Measurements from ENCODE around the gene C1QL2. TPM values are rescaled to one million over a fixed set of nuclear protein-coding genes. Genes with fewer than 3 reads are reported as not detected.
A peak's percentile ranks its signal among the peaks of the same experiment; 100 is the strongest.

Gene C1QL2
- total RNA-seq, 2 donors from 2014 or later, result not detected

DNA sequence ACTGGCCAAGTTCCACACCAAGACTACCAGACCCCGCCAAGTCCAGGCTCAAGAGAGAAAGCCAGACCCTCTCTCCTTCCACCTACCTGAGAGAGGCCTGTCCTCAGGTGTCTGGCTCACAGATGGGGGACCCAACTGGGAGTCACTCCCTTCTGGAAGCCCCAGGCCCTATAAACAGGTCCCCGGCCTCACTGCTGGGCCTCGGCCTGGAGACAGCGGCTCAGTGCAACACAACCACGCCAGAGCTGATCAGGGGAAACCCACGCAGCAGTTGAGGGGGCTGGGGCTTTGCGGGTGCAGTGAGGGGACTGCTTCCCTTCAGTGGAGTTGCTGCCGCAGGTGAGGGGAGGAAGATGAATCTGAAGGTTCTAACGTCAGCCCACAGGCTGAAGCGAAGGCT, 22.8 kb upstream of the C1QL2 start:
- no peak for ATAC-seq
- intact Hi-C loops (cut with DNase I, micrococcal nuclease), result no loop called here
- no peak for DNase-seq

DNA sequence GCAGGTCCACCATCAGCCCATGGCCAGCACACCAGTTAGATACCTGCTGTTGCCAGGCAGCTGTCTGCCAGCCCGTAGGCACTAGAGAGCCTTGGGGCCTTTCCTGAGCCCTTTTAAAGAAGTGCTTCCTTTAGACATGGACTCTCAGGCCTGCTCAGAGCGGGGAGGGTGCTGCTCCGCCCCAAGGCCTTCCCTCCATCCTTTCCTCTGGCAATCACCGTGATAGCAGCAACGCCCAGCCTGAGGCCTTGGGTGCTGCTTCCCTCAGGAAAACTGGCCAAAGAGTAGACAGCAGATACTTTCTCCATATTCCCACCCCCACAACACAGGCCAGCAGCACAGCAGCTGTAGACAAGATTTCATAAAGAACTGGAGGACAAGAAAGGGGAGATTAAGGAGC, 22.3 kb upstream of the C1QL2 start:
- intact Hi-C loops (cut with DNase I, micrococcal nuclease), result no loop called here
- DNase-seq (no peak), ATAC-seq (peak; percentile 32)

DNA sequence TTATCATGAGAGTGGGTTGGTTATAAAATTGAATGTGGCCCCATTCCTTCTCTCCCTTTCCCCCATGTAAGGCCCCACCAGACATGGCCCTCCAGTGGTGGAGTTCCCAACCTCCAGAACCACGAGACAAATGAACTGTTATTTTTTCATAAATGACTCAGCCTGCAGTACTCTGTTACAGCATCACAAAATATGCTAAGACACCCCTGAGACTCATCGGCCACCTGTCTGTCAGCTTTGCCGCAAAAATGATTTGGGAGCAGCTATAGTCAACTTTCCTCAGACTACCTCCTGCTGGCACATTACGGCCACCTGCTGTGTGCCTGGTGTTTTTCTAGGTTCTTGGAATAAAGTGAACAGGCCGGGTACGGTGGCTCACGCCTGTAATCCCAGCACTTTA, 21.4 kb upstream of the C1QL2 start:
- DNase-seq, result no peak

DNA sequence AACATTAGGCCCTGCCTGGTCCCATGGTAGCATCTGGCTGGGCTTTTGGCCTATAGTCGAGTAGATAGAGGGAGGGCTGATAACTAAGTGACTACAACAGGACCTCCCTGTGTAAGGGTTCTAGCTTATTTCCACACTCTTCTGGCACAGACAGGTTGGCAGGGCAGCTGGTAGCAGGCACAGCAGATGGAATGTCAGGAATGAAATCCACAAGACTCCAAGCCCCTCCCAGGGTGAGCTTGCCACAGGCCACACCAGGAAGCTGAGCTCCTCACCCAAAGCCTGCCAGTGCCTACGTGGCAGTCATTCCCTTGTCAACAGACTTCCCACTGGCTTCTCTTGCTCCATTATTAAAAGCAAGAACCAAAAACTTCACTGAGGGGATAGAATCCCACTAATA, 20.7 kb upstream of the C1QL2 start:
- intact Hi-C loops (cut with DNase I, micrococcal nuclease), result no loop called here
- DNase-seq (no peak), ATAC-seq (no peak)

More for the DNA sequence above, 21.4 kb upstream of the C1QL2 start:
- ATAC-seq, result no peak
- intact Hi-C loops (cut with DNase I, micrococcal nuclease), result no loop called here

DNA sequence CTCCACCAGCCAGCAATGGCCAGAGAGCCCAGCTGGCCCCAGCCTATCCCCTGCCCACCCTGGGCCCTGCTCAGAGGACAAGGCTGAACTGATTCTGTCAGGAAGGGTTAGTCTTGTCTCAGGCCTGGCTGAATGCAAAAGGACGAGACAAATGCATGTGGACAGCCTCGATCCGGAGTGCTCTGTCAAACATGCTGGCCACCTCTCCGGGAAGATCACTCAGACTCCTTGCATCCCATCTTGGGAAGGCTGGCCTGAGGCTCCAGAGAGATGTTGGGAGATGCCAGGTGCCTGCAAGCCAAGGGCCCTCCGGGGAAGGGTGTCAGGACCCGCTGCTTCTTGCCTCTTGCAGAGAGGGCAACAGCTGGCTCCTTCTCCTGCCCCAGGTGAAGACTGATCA, 20.2 kb upstream of the C1QL2 start:
- intact Hi-C loops (cut with DNase I, micrococcal nuclease), result no loop called here
- DNase-seq (no peak), ATAC-seq (no peak)

DNA sequence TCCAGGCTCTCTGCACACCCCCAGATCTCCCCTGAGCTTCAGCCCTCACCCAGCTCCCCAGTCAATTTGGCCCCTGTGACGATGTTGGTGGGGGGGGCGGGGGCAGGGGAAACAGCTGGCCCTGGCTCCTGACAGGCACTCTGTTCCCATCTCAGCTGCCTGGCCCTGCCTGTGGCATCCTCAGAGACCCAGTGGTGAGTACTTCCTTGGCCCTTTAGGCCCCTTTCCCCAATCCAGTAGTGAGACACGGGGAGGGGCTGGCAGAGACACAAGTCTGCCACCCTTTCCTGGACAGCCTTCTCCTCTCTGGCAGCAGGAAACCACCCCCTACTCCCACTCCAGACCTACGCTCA, 19.3 kb upstream of the C1QL2 start:
- intact Hi-C loops (cut with DNase I, micrococcal nuclease), result no loop called here
- DNase-seq (no peak), ATAC-seq (no peak)

DNA sequence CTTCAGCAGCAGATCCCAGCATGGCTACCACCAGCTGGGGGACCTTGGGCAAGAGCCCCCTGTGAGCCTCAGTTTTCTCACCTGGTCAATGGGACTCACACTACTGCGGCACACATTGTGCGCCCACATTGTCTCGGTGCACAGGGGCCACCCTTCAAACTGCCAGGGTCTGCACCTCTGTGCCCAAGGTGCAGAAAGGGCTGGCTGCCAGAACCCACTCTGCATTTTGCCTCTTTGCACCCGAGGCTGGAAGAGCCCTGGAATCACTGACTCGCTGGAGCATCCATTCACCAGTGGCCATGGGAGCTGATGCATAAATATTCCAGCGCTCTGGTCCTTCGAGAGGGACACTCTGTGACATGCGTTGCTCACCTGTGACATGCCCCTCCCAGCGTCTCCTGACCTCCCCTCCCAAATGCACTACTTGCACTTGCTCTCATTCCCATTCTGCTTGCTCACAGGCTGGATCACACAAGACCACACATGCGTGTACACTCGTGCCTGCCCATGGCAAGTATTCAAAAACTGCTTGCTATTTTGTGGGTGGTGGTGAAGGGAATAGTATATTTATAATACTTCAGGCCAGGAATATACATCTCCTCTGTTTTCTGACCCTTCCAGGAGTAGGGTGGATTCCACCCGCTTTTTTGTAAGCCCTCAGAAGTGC, 18.8 kb upstream of the C1QL2 start:
- ATAC-seq (no peak), DNase-seq (no peak)
- intact Hi-C loops (cut with DNase I, micrococcal nuclease), result no loop called here

DNA sequence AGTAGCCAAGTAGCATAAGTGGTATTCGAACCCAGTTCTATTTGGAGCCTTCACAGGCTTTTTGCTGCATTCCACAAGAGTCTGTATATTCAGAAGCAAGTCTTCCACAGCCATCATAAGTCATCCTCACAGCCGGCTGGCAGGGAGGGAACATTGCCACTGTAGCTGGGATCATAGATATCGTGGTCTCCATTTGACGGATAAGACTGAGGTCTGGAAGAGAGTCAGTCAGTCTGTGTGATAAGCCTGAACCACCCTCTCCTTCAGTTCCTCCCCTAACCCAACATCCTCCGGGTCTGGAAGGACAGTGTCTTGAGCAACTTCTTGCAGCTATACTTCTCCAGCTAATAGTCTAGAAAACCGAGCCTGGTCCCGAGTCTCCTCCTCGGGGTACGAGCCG, 17.0 kb upstream of the C1QL2 start:
- intact Hi-C loops (cut with DNase I, micrococcal nuclease), result no loop called here
- ATAC-seq (no peak), DNase-seq (no peak)

DNA sequence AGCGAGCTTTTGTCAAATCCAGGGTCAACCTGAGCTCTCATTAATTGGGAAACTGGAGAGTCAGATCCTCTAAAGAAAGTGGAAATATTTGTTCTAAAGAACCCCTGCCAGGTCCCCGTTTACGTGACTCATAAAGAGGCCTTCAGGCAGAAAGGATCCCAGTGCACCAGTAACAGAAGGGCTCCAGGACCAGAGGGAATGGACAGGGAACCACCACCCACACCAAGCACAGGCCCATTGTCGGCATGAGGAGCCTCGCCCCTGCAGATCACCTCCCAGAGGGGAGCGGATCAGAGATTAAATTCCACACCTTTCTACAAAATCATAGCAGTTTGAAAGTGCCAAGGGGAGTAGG, 16.4 kb upstream of the C1QL2 start:
- DNase-seq (no peak), ATAC-seq (no peak)
- intact Hi-C loops (cut with DNase I, micrococcal nuclease), result no loop called here

DNA sequence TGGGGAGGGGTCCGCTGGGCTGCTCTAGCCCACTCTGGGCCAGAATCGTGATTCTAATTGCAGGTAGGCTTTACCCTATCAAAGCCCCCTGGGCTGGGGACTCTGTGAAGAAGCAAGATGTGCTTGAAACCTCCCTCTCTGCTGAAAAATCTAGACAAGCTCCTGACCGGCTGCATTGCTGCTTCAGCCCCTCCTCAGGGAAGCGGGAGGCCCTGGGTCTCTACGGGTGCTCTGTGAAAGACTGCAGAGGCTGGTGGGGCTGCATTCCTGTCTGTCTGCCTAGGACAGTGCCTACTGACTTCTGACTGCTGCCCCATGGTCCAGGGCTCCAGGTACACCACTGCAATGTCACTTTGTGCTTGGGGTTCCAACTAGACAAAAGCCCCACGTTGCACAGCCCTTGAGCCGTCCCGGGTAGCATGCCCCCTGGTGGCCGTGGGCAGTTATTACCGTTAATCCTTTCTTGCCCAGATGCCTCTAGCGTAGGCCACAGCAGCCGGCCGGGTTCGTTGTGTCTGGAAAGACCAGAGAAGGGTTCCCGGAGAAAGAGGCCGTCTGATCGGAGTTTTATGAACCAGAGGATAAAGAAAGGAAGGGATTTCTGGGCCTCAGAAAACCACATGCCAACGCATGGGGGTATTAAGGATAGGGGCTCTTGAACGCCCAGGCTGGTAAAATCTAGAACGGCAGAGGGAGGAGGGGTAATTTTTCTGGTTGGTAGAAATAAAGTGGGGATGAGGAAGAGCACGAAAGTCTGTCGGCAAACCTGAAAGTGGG, 15.9 kb upstream of the C1QL2 start:
- peak in 1 of 2 donors; percentile 46 for DNase-seq
- ATAC-seq, result peak; percentile 62
- intact Hi-C loops (cut with DNase I, micrococcal nuclease), result no loop called here

DNA sequence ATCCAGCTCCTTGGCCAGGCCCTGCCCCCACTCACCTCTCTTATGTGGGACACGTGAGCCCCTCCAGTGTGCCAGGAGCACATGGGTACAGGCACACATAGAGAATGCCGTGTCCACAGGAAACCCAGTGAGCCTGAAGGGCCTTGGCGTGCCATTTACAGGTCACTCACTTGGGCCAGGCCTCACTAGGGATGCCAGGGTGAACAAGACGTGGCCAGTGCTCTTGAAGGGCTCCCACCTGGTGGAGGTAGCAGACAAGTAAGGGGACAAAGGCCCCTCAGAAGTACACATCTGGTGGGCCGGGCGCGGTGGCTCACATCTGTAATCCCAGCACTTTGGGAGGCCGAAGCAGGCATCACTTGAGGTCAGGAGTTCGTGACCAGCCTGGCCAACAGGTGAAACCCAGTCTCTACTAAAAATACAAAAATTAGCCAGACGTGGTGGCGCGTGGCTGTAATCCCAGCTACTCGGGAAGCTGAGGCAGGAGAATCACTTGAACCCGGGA, 15.1 kb upstream of the C1QL2 start:
- DNase-seq (no peak), ATAC-seq (no peak)
- intact Hi-C loops (cut with DNase I, micrococcal nuclease), result no loop called here

DNA sequence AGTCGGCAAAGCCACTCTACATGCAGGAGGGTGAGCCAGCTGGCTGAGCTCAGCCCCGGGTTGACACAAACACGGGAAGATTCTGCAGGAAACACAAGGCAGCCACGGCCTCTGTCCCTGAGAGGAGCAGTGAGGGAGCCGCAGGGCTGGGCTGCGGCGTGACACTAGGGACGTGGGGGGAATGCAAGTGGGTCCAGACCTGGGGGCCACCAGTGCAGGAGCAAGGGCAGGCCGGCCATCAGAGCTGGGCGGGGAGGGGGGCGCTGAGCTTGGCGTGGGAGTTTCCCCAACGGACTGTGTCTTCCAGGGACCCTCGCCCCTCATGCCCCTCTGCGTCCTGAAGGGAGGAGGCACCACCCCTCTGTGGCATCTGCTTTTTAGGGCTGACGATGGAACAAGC, 12.0 kb upstream of the C1QL2 start:
- intact Hi-C loops (cut with DNase I, micrococcal nuclease), result no loop called here
- DNase-seq, result no peak
- no peak for ATAC-seq

DNA sequence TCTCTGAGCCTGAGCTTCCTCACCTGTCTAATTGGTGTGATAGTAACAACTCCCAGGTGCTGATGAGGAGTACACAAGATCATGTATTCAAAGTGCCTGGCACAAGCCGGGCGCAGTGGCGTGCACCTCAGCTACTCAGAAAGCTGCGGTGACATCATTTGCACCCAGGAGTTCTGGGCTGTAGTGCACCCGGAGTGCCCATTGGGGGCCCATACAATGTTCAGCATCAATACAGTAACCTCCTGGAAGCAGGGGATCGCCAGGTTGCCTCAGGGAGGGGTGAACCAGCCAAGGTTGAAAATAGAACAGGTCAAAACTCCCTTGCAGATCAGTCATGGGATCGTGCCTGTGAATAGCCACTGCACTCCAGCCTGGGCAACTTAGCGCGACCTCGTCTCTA, 11.2 kb upstream of the C1QL2 start:
- intact Hi-C loops (cut with DNase I, micrococcal nuclease), result no loop called here
- no peak for ATAC-seq
- no peak for DNase-seq

DNA sequence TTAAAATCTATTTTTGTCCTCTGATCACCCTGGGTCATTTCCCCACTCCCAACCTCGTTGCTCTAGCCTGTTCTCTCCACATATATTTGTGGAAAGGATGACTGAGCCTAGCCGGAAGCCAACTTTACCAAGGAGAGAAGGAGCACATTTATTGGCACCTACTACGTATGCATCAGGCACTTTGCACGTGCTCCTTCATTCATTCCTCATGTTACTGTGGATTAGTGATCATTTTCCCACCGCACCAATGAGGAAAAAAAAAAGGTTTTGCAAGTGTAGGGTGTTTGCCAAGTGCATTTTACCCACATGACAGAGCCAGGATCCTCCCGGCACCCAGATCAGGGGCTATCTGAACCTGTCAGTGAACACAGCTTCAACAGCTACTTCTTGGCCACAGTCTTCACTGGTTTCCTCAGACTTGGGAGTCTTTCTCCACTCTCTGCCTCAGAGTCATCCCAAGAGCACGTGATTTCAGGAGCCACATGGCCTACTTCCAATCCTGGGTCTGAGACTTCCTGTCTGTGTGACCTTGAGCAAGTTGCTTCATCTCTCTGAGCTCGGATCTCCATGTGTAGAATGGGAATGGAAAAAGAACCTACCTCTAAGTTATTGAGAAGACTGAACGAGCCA, 1.9 kb upstream of the C1QL2 start:
- DNase-seq (no peak), ATAC-seq (no peak)
- intact Hi-C loops (cut with DNase I, micrococcal nuclease), result no loop called here

DNA sequence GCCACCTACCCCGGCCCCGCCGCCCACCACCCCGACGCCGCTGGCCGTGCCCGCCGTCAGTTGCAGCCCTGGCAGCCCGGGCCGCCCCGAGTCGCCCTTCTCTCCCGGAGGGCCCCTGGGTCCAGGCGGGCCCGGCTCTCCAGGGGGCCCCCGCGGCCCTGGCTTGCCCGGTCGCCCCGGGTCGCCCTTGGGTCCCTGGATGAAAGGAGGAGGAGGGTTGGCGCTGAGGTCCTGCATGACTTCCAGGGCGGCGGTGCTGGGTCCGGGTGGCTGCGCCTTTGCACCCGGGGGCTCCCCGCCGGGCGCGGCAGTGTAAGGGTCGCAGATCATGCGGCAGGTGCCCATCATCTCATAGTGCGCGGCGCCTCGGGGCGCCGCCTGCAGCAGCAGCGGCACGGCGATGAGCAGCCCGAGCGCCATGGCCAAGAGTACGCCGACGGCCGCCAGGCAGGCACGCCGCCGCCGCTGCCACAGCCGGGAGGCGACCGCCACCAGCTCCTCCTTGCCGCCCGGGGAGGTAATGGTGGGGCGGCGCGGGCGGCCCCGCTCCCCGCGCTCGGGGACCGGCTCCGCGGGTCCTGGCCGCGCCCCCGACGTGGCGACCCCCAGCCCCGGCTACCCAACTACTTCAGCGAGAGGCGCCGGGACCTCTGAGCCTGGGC, 570 bp downstream of the C1QL2 start:
- no peak for DNase-seq
- no peak for ATAC-seq
- intact Hi-C loops (cut with DNase I, micrococcal nuclease), result no loop called here

DNA sequence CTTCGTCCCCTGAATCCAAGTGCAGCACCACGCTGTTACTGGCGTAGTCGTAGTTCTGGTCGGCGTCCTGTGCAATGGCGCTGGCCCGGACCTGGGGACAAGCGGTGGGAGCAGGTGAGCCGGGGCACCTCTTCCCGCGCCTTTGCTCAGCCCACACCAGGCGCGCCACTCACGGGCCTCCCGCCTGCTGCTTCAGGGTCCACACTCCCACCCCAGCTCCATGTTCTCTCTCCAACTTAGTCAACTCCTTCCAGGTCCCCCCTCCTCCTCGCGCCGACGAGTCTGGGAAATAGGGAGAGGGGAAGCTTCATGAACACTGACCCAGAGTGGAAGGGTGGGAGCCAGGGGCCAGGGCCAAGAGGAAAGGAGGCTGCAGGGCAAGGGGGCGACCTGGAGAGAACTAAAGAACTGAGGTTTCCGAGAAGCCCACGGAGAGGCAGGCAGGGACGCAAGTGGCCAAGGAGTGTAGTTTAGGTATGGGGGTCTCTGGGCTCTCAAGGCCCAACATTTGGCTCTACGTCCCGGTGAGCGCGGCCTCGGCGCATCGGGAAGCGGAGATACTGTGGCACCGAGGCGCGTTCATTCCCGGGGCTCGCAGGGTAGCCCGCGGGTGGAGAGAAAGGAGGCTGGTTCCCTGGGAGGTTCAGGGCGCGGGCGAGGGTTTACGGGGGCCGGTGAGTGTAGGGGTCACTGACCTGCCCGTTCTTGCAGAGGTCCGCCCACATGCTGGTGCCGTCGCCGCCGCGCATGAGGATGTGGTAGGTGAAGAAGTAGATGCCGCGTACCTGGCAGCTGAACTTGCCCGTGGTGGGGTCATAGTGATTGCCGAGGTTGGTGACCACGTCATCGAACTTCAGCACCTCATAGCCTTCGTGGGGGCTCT, 1.4 kb downstream of the C1QL2 start:
- intact Hi-C loops (cut with DNase I, micrococcal nuclease), result no loop called here
- no peak for ATAC-seq
- no peak for DNase-seq

DNA sequence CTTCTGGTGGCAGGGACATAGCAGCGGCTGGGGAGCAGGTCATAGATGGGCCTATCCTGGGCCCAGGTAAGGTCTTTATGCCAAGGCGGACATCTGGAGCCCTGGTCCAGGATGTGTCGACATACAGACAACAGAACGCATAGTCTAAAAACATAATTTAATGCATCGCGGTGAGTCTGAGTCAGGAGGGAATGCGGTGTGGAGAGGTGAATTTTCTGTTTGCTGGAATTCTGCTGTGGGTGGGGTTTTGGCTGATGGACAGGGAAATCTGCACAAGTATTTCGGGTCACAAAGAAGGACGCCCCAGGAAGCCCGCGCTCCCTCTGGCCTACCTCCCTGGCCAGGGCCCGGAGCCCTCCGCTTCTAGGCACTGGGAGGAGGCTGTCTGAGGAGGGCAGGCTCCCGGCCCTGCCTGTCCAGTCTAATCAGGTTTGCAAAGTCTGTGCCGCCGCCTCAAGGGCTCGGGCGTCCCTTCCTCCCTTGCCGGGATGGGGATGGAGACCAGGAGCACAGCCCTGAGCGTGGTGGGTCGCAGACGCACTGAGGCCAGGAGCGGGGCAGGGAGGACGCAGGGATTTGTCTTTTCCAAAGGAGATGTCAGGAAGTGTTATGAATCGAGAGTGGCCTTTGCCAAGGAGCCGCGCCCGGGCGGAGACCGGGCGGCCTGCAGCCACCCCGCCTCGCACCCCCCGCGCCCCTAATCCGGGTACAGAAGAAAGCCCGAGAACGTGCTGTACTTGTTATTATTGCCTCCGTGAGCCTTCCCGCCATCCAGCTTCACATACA, 2.3 kb downstream of the C1QL2 start:
- ATAC-seq, result no peak
- DNase-seq, result no peak
- intact Hi-C loops (cut with DNase I, micrococcal nuclease), result no loop called here

DNA sequence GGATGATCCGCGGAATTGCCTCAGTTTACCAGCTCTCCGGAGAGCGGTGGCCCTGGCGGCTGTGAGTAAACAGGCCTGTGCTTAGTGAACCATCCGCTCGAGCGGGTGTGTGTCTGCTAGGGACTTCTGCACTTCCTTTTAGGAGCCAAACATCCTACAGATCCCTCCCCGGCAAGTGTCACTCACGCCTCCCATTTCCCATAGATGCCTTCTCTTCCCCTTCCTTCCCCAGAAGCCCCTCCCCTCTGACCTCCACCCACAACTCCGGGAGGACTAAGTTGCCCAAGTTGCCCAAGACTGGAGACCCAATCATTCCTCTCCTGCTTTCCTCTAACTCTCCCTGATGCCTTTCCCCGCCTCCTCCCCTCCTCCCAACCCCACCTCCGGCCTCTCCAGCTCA, 2.9 kb downstream of the C1QL2 start:
- ATAC-seq (no peak), DNase-seq (no peak)
- intact Hi-C loops (cut with DNase I, micrococcal nuclease), result no loop called here
